ENCODE results near the gene CSNK1G1.

DNA sequence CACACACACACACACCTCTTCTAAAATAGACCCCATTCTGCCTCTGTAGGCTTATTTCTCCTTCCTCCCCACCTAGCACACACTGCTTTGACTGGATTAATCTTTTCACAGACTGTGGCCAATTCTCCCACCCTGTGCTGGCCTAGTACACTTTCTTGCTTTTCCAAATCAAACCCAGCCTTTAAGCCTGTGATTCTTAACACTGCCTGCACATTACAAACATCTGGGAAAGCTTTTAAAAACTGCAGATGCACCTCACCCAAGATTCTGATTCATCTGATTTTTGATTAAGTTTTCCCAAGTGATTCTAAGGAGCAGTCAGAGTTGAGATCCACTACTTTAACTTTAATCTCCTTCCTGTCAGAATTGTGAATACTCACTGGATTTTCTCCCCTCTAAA is 12.8 kb downstream of the CSNK1G1 start:
- TF ChIP-seq, protein P1, sequence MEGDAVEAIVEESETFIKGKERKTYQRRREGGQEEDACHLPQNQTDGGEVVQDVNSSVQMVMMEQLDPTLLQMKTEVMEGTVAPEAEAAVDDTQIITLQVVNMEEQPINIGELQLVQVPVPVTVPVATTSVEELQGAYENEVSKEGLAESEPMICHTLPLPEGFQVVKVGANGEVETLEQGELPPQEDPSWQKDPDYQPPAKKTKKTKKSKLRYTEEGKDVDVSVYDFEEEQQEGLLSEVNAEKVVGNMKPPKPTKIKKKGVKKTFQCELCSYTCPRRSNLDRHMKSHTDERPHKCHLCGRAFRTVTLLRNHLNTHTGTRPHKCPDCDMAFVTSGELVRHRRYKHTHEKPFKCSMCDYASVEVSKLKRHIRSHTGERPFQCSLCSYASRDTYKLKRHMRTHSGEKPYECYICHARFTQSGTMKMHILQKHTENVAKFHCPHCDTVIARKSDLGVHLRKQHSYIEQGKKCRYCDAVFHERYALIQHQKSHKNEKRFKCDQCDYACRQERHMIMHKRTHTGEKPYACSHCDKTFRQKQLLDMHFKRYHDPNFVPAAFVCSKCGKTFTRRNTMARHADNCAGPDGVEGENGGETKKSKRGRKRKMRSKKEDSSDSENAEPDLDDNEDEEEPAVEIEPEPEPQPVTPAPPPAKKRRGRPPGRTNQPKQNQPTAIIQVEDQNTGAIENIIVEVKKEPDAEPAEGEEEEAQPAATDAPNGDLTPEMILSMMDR (IDR thresholded peaks at IDR 0.05; ENCODE audit: low read depth, low read length): no peak
- no peak for TF ChIP-seq EZH2phosphoT487 (IDR thresholded peaks at IDR 0.05; ENCODE audit: low read depth)

Measured in OCI-LY3 (cell line).